Glutamatergic neuron (in vitro differentiated cells): ENCODE data around the gene CIC. TPM values are rescaled to one million over a fixed set of nuclear protein-coding genes. Genes with fewer than 3 reads are reported as not detected.

ENCODE experiments used
- DNase-seq: peaks from one replicate; pipeline ENCODE4 v3.0.0; 2022
- H3K27ac Mint-ChIP-seq: one replicate; pipeline ENCODE4 v1.8.0; 2020; ENCODE audit warnings: mild to moderate bottlenecking, mixed read lengths, inconsistent platforms; ENCODE audit not compliant: unreplicated experiment
- H3K27me3 Mint-ChIP-seq: one replicate; pipeline ENCODE4 v1.8.0; 2020; ENCODE audit warnings: mild to moderate bottlenecking, moderate library complexity, mixed read lengths, inconsistent platforms; ENCODE audit not compliant: unreplicated experiment
- H3K36me3 Mint-ChIP-seq: one replicate; pipeline ENCODE4 v1.8.0; 2020; ENCODE audit warnings: mild to moderate bottlenecking, mixed read lengths, inconsistent platforms; ENCODE audit not compliant: unreplicated experiment
- H3K4me1 Mint-ChIP-seq: one replicate; pipeline ENCODE4 v1.8.0; 2020; ENCODE audit warnings: mild to moderate bottlenecking, low read depth, mixed read lengths, inconsistent platforms; ENCODE audit not compliant: unreplicated experiment
- H3K4me3 Mint-ChIP-seq: one replicate; pipeline ENCODE4 v1.8.0; 2020; ENCODE audit warnings: mild to moderate bottlenecking, mixed read lengths, inconsistent platforms; ENCODE audit not compliant: unreplicated experiment
- H3K9me3 Mint-ChIP-seq: one replicate; pipeline ENCODE4 v1.8.0; 2020; ENCODE audit warnings: mild to moderate bottlenecking, moderate library complexity, mixed read lengths, inconsistent platforms; ENCODE audit not compliant: unreplicated experiment
- CTCF ChIP-seq: fragments of 200-600 bp; sonication (generic); IDR thresholded peaks from one replicate; pipeline ENCODE4 v1.5.0; 2021; ENCODE audit not compliant: partially characterized antibody, unreplicated experiment
- total RNA-seq: library from RNA; stranded (reverse); fragmentation: NEBNext Ultra II Directional; extraction: Animal tissue kit (Norgen Biotek cat#: 25700); gene quantifications from one replicate; pipeline ENCODE4 v1.2.1, GENCODE V29; 2021; ENCODE audit not compliant: unreplicated experiment

CIC gene
- total RNA-seq, 1 donor from 2014 or later = 150 TPM

- H3K4me1 Mint-ChIP-seq = peaks cover 22% of the 10 kb centered on the region
- H3K27me3 Mint-ChIP-seq = peaks cover 2% of the 10 kb centered on the region
- H3K9me3 Mint-ChIP-seq = peaks cover 13% of the 10 kb centered on the region
- TF ChIP-seq CTCF = no peak
- H3K27ac Mint-ChIP-seq = no peak overlapping the region
- no peak for DNase-seq
- H3K36me3 Mint-ChIP-seq = no peaks in the 10 kb centered on the region
- no peak overlapping the region for H3K4me3 Mint-ChIP-seq
Measured at GRCh38 chr19:42333018-42333417, 64.0 kb downstream of the CIC start.

- Mint-ChIP-seq H3K27ac (no peak overlapping the region), H3K36me3 (no peaks in the 10 kb centered on the region), H3K4me3 (no peak overlapping the region), H3K27me3 (peaks cover 2% of the 10 kb centered on the region), H3K9me3 (peaks cover 9% of the 10 kb centered on the region), H3K4me1 (peaks cover 13% of the 10 kb centered on the region)
- no peak for DNase-seq
- TF ChIP-seq CTCF = no peak
Measured at GRCh38 chr19:42333975-42334696, 65.1 kb downstream of the CIC start.

GRCh38 chr19:42334697-42335373 lies 65.8 kb downstream of the CIC start:
- peaks cover 7% of the 10 kb centered on the region for H3K9me3 Mint-ChIP-seq
- peaks cover 12% of the 10 kb centered on the region for H3K4me1 Mint-ChIP-seq
- no peak for DNase-seq
- H3K27ac Mint-ChIP-seq = no peak overlapping the region
- TF ChIP-seq CTCF = no peak
- H3K27me3 Mint-ChIP-seq = peaks cover 2% of the 10 kb centered on the region
- no peak overlapping the region for H3K4me3 Mint-ChIP-seq
- no peaks in the 10 kb centered on the region for H3K36me3 Mint-ChIP-seq

- H3K36me3 Mint-ChIP-seq = no peaks in the 10 kb centered on the region
Measured at GRCh38 chr19:42335374-42335936, 66.4 kb downstream of the CIC start.

More at GRCh38 chr19:42335374-42335936, 66.4 kb downstream of the CIC start:
- DNase-seq = no peak
- Mint-ChIP-seq H3K4me3 (no peak overlapping the region), H3K9me3 (peaks cover 5% of the 10 kb centered on the region), H3K4me1 (peaks cover 8% of the 10 kb centered on the region), H3K27ac (no peak overlapping the region), H3K27me3 (peaks cover 2% of the 10 kb centered on the region)
- TF ChIP-seq CTCF = no peak
